ENCODE data around the gene SLC39A1. TPM values are rescaled to one million over a fixed set of nuclear protein-coding genes. Genes with fewer than 3 reads are reported as not detected.

Gene SLC39A1
- polyA plus RNA-seq, 1 donor from 2014 or later: 35.2 TPM

DNA sequence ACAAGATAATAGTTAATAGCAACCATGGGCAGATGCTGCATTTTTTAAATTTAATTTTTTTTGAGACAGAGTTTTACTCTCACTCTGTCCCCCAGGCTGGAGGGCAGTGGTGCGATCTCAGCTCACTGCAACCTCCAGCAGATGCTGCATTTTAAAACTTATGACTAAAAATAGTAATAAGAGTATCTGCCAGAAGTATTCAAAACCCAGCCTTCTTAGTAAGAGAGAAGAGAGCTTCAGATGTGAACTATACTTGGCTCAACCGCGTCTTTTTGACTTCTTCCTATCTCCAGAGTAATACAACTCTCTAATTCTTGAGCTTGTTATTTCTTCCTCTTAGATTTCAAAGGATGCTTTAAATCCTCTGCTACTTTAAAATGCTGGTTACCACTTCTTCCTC, 31.9 kb upstream of the SLC39A1 start:
- Histone ChIP-seq H3K36me3 (ENCODE audit: insufficient read depth, low read length) (peaks cover 8% of the 10 kb centered on the region), H3K4me3 (ENCODE audit: low read length) (no peak overlapping the region), H3K4me2 (ENCODE audit: low read length) (no peak overlapping the region), H3K9me2 (ENCODE audit: insufficient read depth, low read length) (no peaks in the 10 kb centered on the region), H2AFZ (ENCODE audit: low read depth, low read length) (no peak overlapping the region), H3K27me3 (ENCODE audit: insufficient read depth, low read depth, low read length) (no peaks in the 10 kb centered on the region), H3K79me2 (replicated peaks; ENCODE audit: insufficient read depth, low read length) (peaks cover 15% of the 10 kb centered on the region), H3K9ac (ENCODE audit: low read length) (no peak overlapping the region), H3K9me3 (ENCODE audit: low read length) (no peaks in the 10 kb centered on the region), H3F3A (ENCODE audit: insufficient read depth, low read length, poor library complexity, severe bottlenecking) (no peaks in the 10 kb centered on the region), H3K27ac (ENCODE audit: low read length) (no peak overlapping the region), H4K20me1 (ENCODE audit: insufficient read depth) (no peaks in the 10 kb centered on the region)
- TF ChIP-seq MXI1 (conservative IDR thresholded peaks at IDR 0.05; ENCODE audit: poor library complexity, severe bottlenecking) (no peak), POLR2AphosphoS5 (IDR thresholded peaks at IDR 0.05) (no peak), EP300 (conservative IDR thresholded peaks at IDR 0.05; ENCODE audit: poor library complexity, severe bottlenecking) (no peak), SMC3 (conservative IDR thresholded peaks at IDR 0.05; ENCODE audit: poor library complexity) (no peak), EZH2 (IDR thresholded peaks at IDR 0.05; ENCODE audit: borderline replicate concordance, insufficient read depth, low read length, poor library complexity, severe bottlenecking) (no peak), TAF1 (IDR thresholded peaks at IDR 0.05; ENCODE audit: low read depth) (no peak), RAD21 (conservative IDR thresholded peaks at IDR 0.05) (no peak)
- TF ChIP-seq, protein P1, sequence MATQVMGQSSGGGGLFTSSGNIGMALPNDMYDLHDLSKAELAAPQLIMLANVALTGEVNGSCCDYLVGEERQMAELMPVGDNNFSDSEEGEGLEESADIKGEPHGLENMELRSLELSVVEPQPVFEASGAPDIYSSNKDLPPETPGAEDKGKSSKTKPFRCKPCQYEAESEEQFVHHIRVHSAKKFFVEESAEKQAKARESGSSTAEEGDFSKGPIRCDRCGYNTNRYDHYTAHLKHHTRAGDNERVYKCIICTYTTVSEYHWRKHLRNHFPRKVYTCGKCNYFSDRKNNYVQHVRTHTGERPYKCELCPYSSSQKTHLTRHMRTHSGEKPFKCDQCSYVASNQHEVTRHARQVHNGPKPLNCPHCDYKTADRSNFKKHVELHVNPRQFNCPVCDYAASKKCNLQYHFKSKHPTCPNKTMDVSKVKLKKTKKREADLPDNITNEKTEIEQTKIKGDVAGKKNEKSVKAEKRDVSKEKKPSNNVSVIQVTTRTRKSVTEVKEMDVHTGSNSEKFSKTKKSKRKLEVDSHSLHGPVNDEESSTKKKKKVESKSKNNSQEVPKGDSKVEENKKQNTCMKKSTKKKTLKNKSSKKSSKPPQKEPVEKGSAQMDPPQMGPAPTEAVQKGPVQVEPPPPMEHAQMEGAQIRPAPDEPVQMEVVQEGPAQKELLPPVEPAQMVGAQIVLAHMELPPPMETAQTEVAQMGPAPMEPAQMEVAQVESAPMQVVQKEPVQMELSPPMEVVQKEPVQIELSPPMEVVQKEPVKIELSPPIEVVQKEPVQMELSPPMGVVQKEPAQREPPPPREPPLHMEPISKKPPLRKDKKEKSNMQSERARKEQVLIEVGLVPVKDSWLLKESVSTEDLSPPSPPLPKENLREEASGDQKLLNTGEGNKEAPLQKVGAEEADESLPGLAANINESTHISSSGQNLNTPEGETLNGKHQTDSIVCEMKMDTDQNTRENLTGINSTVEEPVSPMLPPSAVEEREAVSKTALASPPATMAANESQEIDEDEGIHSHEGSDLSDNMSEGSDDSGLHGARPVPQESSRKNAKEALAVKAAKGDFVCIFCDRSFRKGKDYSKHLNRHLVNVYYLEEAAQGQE (IDR thresholded peaks at IDR 0.05; ENCODE audit: borderline replicate concordance): no peak
- TF ChIP-seq, protein P2, sequence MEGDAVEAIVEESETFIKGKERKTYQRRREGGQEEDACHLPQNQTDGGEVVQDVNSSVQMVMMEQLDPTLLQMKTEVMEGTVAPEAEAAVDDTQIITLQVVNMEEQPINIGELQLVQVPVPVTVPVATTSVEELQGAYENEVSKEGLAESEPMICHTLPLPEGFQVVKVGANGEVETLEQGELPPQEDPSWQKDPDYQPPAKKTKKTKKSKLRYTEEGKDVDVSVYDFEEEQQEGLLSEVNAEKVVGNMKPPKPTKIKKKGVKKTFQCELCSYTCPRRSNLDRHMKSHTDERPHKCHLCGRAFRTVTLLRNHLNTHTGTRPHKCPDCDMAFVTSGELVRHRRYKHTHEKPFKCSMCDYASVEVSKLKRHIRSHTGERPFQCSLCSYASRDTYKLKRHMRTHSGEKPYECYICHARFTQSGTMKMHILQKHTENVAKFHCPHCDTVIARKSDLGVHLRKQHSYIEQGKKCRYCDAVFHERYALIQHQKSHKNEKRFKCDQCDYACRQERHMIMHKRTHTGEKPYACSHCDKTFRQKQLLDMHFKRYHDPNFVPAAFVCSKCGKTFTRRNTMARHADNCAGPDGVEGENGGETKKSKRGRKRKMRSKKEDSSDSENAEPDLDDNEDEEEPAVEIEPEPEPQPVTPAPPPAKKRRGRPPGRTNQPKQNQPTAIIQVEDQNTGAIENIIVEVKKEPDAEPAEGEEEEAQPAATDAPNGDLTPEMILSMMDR (IDR thresholded peaks at IDR 0.05; ENCODE audit: poor library complexity, severe bottlenecking): no peak

DNA sequence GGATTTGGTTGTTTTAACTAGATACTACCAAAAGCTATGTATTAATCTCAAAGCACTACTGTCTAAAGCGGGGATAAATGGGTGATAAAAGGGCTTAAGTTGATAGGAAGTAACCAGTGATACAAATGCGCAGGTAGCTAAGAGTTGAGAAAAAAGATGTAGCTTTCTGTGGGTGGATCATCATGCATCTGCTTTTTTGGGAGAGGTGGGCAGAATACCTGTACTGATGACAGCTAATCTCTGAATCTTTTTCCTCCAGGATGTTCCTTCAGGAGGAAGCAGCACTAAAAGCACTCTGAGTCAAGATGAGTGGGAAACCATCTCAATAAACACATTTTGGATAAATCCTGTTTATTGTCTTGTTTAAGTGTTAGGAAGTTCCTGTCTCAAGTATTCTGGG, 28.5 kb upstream of the SLC39A1 start:
- Histone ChIP-seq H3K9me2 (ENCODE audit: insufficient read depth, low read length) (no peaks in the 10 kb centered on the region), H3K9ac (ENCODE audit: low read length) (peak overlapping the region; percentile 90), H2AFZ (ENCODE audit: low read depth, low read length) (no peak overlapping the region), H3K79me2 (replicated peaks; ENCODE audit: insufficient read depth, low read length) (peaks cover 15% of the 10 kb centered on the region), H4K20me1 (ENCODE audit: insufficient read depth) (no peaks in the 10 kb centered on the region), H3F3A (ENCODE audit: insufficient read depth, low read length, poor library complexity, severe bottlenecking) (no peaks in the 10 kb centered on the region), H3K27me3 (ENCODE audit: insufficient read depth, low read depth, low read length) (no peaks in the 10 kb centered on the region), H3K27ac (ENCODE audit: low read length) (no peak overlapping the region), H3K9me3 (ENCODE audit: low read length) (no peaks in the 10 kb centered on the region), H3K4me2 (ENCODE audit: low read length) (peak overlapping the region; percentile 99), H3K4me3 (ENCODE audit: low read length) (peak overlapping the region; percentile 71), H3K36me3 (ENCODE audit: insufficient read depth, low read length) (peaks cover 8% of the 10 kb centered on the region)
- TF ChIP-seq EP300 (conservative IDR thresholded peaks at IDR 0.05; ENCODE audit: poor library complexity, severe bottlenecking) (no peak), POLR2AphosphoS5 (IDR thresholded peaks at IDR 0.05) (no peak), EZH2 (IDR thresholded peaks at IDR 0.05; ENCODE audit: borderline replicate concordance, insufficient read depth, low read length, poor library complexity, severe bottlenecking) (no peak), MXI1 (conservative IDR thresholded peaks at IDR 0.05; ENCODE audit: poor library complexity, severe bottlenecking) (no peak), TAF1 (IDR thresholded peaks at IDR 0.05; ENCODE audit: low read depth) (no peak), RAD21 (conservative IDR thresholded peaks at IDR 0.05) (no peak), SMC3 (conservative IDR thresholded peaks at IDR 0.05; ENCODE audit: poor library complexity) (no peak)
- TF ChIP-seq, protein P2 (IDR thresholded peaks at IDR 0.05; ENCODE audit: poor library complexity, severe bottlenecking): no peak
- TF ChIP-seq, protein P1 (IDR thresholded peaks at IDR 0.05; ENCODE audit: borderline replicate concordance): no peak

Data from neural cell (in vitro differentiated cells).